ENCODE results near the gene LRRC43. TPM values are rescaled to one million over a fixed set of nuclear protein-coding genes. Genes with fewer than 3 reads are reported as not detected.

Gene LRRC43
- total RNA-seq = not detected

- H3K4me1 ChIP-seq = peaks cover 0 to 12% (median 3%) of the 10 kb centered on the region in 4 donors
- TF ChIP-seq POLR2A (IDR thresholded peaks at IDR 0.05) = no peak
- no peak for TF ChIP-seq CTCF (IDR thresholded peaks at IDR 0.05)
- no peaks in the 10 kb centered on the region for H3K27me3 ChIP-seq
- peak; percentile 18 to 73 (median 66) for DNase-seq
- H3K4me3 ChIP-seq = peak within 1 kb of the TSS; percentile 28 to 65 (median 57)
- no peaks in the 10 kb centered on the region for H3K36me3 ChIP-seq
- H3K27ac ChIP-seq = no peak within 1 kb of the TSS
- no peaks in the 10 kb centered on the region for H3K9me3 ChIP-seq
These were observed at the start of gene LRRC43 for GRCh38 chr12:122182887-122183587. Gene LRRC43 (plus strand): TSS chr12:122183123. CDS start chr12:122183145, 22 bp downstream.

- H3K36me3 ChIP-seq = peaks cover 0 to 84% (median 0%) of the 10 kb centered on the region in 3 donors
- no peaks in the 10 kb centered on the region for H3K9me3 ChIP-seq
These were observed 49.6 kb upstream of the LRRC43 start for GRCh38 chr12:122133192-122133950.

GRCh38 chr12:122135437-122136031, 47.4 kb upstream of the LRRC43 start:
- H3K27me3 ChIP-seq = no peaks in the 10 kb centered on the region
- no peaks in the 10 kb centered on the region for H3K9me3 ChIP-seq
- H3K36me3 ChIP-seq = peaks cover 0 to 82% (median 0%) of the 10 kb centered on the region in 3 donors
- no peak overlapping the region for H3K27ac ChIP-seq
- H3K4me1 ChIP-seq = peaks cover 0 to 9% (median 0%) of the 10 kb centered on the region in 4 donors
- TF ChIP-seq POLR2A (IDR thresholded peaks at IDR 0.05) (no peak), CTCF (IDR thresholded peaks at IDR 0.05) (no peak)
- no peak overlapping the region for H3K4me3 ChIP-seq
- DNase-seq = no peak

More at GRCh38 chr12:122133192-122133950, 49.6 kb upstream of the LRRC43 start:
- Histone ChIP-seq H3K27me3 (no peaks in the 10 kb centered on the region), H3K27ac (no peak overlapping the region), H3K4me3 (no peak overlapping the region), H3K4me1 (no peaks in the 10 kb centered on the region)
- DNase-seq = no peak
- TF ChIP-seq POLR2A (IDR thresholded peaks at IDR 0.05) (no peak), CTCF (IDR thresholded peaks at IDR 0.05) (no peak)

- TF ChIP-seq CTCF (IDR thresholded peaks at IDR 0.05) (no peak), POLR2A (IDR thresholded peaks at IDR 0.05) (no peak)
- Histone ChIP-seq H3K4me1 (peaks cover 0 to 9% (median 0%) of the 10 kb centered on the region in 4 donors), H3K9me3 (no peaks in the 10 kb centered on the region), H3K27ac (no peak overlapping the region), H3K27me3 (no peaks in the 10 kb centered on the region), H3K36me3 (peaks cover 0 to 88% (median 0%) of the 10 kb centered on the region in 3 donors), H3K4me3 (no peak overlapping the region)
- no peak for DNase-seq
These were observed 45.7 kb upstream of the LRRC43 start for GRCh38 chr12:122137229-122137628.

GRCh38 chr12:122137681-122138080, 45.2 kb upstream of the LRRC43 start:
- Histone ChIP-seq H3K9me3 (no peaks in the 10 kb centered on the region), H3K27ac (no peak overlapping the region), H3K4me3 (no peak overlapping the region), H3K36me3 (peaks cover 0 to 88% (median 0%) of the 10 kb centered on the region in 3 donors), H3K4me1 (peaks cover 0 to 9% (median 0%) of the 10 kb centered on the region in 4 donors), H3K27me3 (no peaks in the 10 kb centered on the region)
- no peak for TF ChIP-seq CTCF (IDR thresholded peaks at IDR 0.05)
- no peak for TF ChIP-seq POLR2A (IDR thresholded peaks at IDR 0.05)
- DNase-seq = no peak
